GM12878 (cell line): Measurements from ENCODE around the gene MIPOL1. TPM values are rescaled to one million over a fixed set of nuclear protein-coding genes. Genes with fewer than 3 reads are reported as not detected.
"Not testable (repeated sequence)": the region's sequence is repeated elsewhere in the genome, so short reads cannot be mapped to it uniquely, and the experiment has no call there.

Source experiments
- ATAC-seq: fragments of 200-7000 bp; cut with Tn5 transposase; 3 replicates; pipeline ENCODE4 v1.9.1; 2020; ENCODE audit warnings: mild to moderate bottlenecking, moderate library complexity
- BruUV-seq: library from RNA; stranded (reverse); fragments of 400-500 nt; replicated peaks from 2 replicates; lab custom pipeline; 2021; lab: Mats Ljungman, UMichigan
- CTCF ChIA-PET: fragments of 300-600 bp; sonication (Branson Sonifier 250); formaldehyde crosslinking; extraction: SDS; loops from one replicate; lab custom pipeline; 2021; ENCODE audit warnings: inconsistent platforms; lab: Yijun Ruan, JAX
- POLR2A ChIA-PET: fragments of 350-600 bp; formaldehyde crosslinking; extraction: SDS; loops from one replicate; lab custom pipeline; 2021; ENCODE audit warnings: inconsistent platforms; lab: Charles Lee
- RAD21 ChIA-PET: fragments of 300-600 bp; sonication (Branson Sonifier 250); formaldehyde crosslinking; loops from one replicate; lab custom pipeline; 2023; ENCODE audit warnings: antibody characterized with exemption; ENCODE audit not compliant: unreplicated experiment; lab: Charles Lee
- SMC1A ChIA-PET: fragments of 300-600 bp; sonication (Branson Sonifier 250); formaldehyde crosslinking; loops from one replicate; lab custom pipeline; 2023; ENCODE audit not compliant: unreplicated experiment, uncharacterized antibody; lab: Charles Lee
- DNase-seq: peaks from one replicate; pipeline ENCODE4 v3.0.0-alpha.2; 2011; ENCODE audit warnings: low read depth, low spot score
- FAIRE-seq: peaks from 3 replicates; lab custom pipeline; 2011; peaks lifted over from hg19 to GRCh38; lab: Jason Lieb, UNC
- H2AFZ ChIP-seq: 2 replicates; pipeline ENCODE4 v1.6.0; 2011; ENCODE audit warnings: low read depth, low read length, control low read depth; ENCODE audit not compliant: control insufficient read depth
- H3K27ac ChIP-seq: 2 replicates; pipeline ENCODE4 v1.5.1; 2011; ENCODE audit warnings: control low read depth; ENCODE audit not compliant: control insufficient read depth, insufficient read depth
- H3K27me3 ChIP-seq, 2 experiments: replicated peaks in 1 of 2; 2 replicates each; pipeline versions ENCODE4 v1.6.0 to v1.6.1; 2011; ENCODE audit warnings: low read length in 1 of 2; ENCODE audit not compliant: control insufficient read depth in 2 of 2, insufficient read depth in 2 of 2
- H3K36me3 ChIP-seq, 2 experiments: 2 replicates each; pipeline ENCODE4 v1.5.1; 2011; ENCODE audit warnings: low read length in 1 of 2; ENCODE audit not compliant: control insufficient read depth in 2 of 2, insufficient read depth in 2 of 2
- H3K4me1 ChIP-seq: 2 replicates; pipeline ENCODE4 v1.6.1; 2011; ENCODE audit warnings: mild to moderate bottlenecking, low read length, moderate library complexity, mixed read lengths; ENCODE audit not compliant: control insufficient read depth, insufficient read depth
- H3K4me2 ChIP-seq: 2 replicates; pipeline ENCODE4 v1.6.0; 2011; ENCODE audit warnings: control low read depth; ENCODE audit not compliant: control insufficient read depth, insufficient read depth
- H3K4me3 ChIP-seq: fragments of 200-600 bp; sonication (generic); 2 replicates; pipeline ENCODE4 v1.5.1; 2016
- H3K79me2 ChIP-seq: 2 replicates; pipeline ENCODE4 v1.6.0; 2011; ENCODE audit warnings: low read length; ENCODE audit not compliant: control insufficient read depth, insufficient read depth
- H3K9ac ChIP-seq: 2 replicates; pipeline ENCODE4 v1.8.0; 2011; ENCODE audit warnings: low read length, control low read depth, mixed read lengths; ENCODE audit not compliant: control insufficient read depth, insufficient read depth
- H3K9me3 ChIP-seq: replicated peaks from 3 replicates; pipeline ENCODE4 v1.5.1; 2011; ENCODE audit warnings: mild to moderate bottlenecking, low read length; ENCODE audit not compliant: control insufficient read depth, insufficient read depth
- H4K20me1 ChIP-seq: 2 replicates; pipeline ENCODE4 v1.6.0; 2011; ENCODE audit not compliant: control insufficient read depth, insufficient read depth
- BMI1 ChIP-seq: fragments of 450-650 bp; IDR thresholded peaks from 2 replicates; pipeline ENCODE4 v1.6.1; 2016; ENCODE audit warnings: mild to moderate bottlenecking, moderate library complexity, borderline replicate concordance
- JUNB ChIP-seq: IDR thresholded peaks from 2 replicates; pipeline ENCODE4 v1.6.1; 2016; ENCODE audit warnings: antibody characterized with exemption, mild to moderate bottlenecking
- POU2F2 ChIP-seq: IDR thresholded peaks from 3 replicates; pipeline ENCODE4 v1.6.1; 2011; ENCODE audit warnings: low read depth, mild to moderate bottlenecking, low read length, borderline replicate concordance
- RFX5 ChIP-seq: IDR thresholded peaks from 2 replicates; pipeline ENCODE4 v1.6.1; 2011; ENCODE audit warnings: low read depth, low read length, improper control_type of control experiment
- WGBS: methylation state at CpG from one replicate; pipeline ENCODE4 v1.1.6; 2016; ENCODE audit warnings: low lambda C conversion rate; ENCODE audit not compliant: insufficient replicate concordance, insufficient coverage; ENCODE audit errors: missing lambda C conversion rate; 5-methylcytosine and 5-hydroxymethylcytosine counted together
- in situ Hi-C: fragments of 300-500 bp; cut with MboI; formaldehyde crosslinking; loops from 9 replicates; pipeline ENCODE4 v1.14.3; 2018; ENCODE audit warnings: mixed read lengths
- intact Hi-C: fragments of 100-400 bp; cut with micrococcal nuclease; formaldehyde crosslinking; loops from one replicate; pipeline ENCODE4 v1.14.2; 2022; ENCODE audit not compliant: unreplicated experiment
- polyA plus RNA-seq, 11 experiments: library from polyadenylated mRNA; depleted of rRNA in 4 of 11; unstranded in 6 of 11; stranded (reverse) in 5 of 11; fragments of >200 nt; fragmentation: Nextera tagmentation in 4 of 11; fragmentation: Illumina TruSeq in 1 of 11; extraction: Ambion mirVana in 4 of 11; extraction: Trizol in 1 of 11; gene quantifications; 1 replicate in 1 of 11; 2 replicates in 10 of 11; pipeline versions ENCODE4 v1.2.1 to v1.2.3, GENCODE V29; 2011 to 2016; ENCODE audit warnings: inconsistent platforms in 2 of 11, missing spikeins in 2 of 11, low read depth in 1 of 11
- total RNA-seq, 4 experiments: library from RNA; depleted of rRNA in 3 of 4; stranded (reverse); fragments of >200 nt in 3 of 4; fragmentation: Illumina TruSeq in 1 of 4; extraction: Trizol in 1 of 4; gene quantifications; 2 replicates each; pipeline versions ENCODE4 v1.2.1 to v1.2.3, GENCODE V29; 2013 to 2021

The MIPOL1 gene
- total and polyA plus RNA-seq, 10 of the 15 experiments (the other 5 are each of a cell fraction or from before 2014, with no cell fraction given), result 0.06 TPM; not detected in 9

GRCh38 chr14:37157987-37158386, 39.8 kb upstream of the MIPOL1 start:
- ChIA-PET POLR2A (no interaction called here), RAD21 (no interaction called here), SMC1A (no interaction called here), CTCF (interaction anchor here (1.0 kb wide), 1 partner anchor 9 kb away, joined by 3 read pairs; no protein-coding TSS in a partner anchor)
- BruUV-seq, result no TSS peak
- Histone ChIP-seq H3K4me3 (no peak overlapping the region), H3K27me3 (no peaks in the 10 kb centered on the region), H3K36me3 (no peaks in the 10 kb centered on the region), H3K4me1 (no peaks in the 10 kb centered on the region), H2AFZ (no peak overlapping the region), H3K9me3 (no peaks in the 10 kb centered on the region; the same call in 2 of the 3 replicates), H3K9ac (no peak overlapping the region), H3K27ac (no peak overlapping the region), H4K20me1 (no peaks in the 10 kb centered on the region), H3K79me2 (no peaks in the 10 kb centered on the region), H3K4me2 (no peak overlapping the region)
- intact Hi-C loops, result no loop called here
- DNase-seq (no peak), FAIRE-seq (no peak), ATAC-seq (no peak)
- TF ChIP-seq JUNB, result no peak
- no peak for TF ChIP-seq BMI1
- TF ChIP-seq RFX5, result no peak
- TF ChIP-seq POU2F2, result no peak
- in situ Hi-C loops, result loop anchor here (10.0 kb wide), 1 partner anchor 603 kb away; no protein-coding TSS in a partner anchor
- WGBS, result 7% methylated on average over 2 of the region's 2 CpGs

GRCh38 chr14:37162307-37162706, 35.4 kb upstream of the MIPOL1 start:
- DNase-seq, H3K27ac ChIP-seq, H3K36me3 ChIP-seq, in situ Hi-C loops, H3K9me3 ChIP-seq, RAD21 ChIA-PET, BruUV-seq, FAIRE-seq, SMC1A ChIA-PET, H3K9ac ChIP-seq, POLR2A ChIA-PET, H3K4me1 ChIP-seq, H3K79me2 ChIP-seq, H3K4me2 ChIP-seq, ATAC-seq, H4K20me1 ChIP-seq, H3K4me3 ChIP-seq, H3K27me3 ChIP-seq, CTCF ChIA-PET, intact Hi-C loops, H2AFZ ChIP-seq: not testable (repeated sequence)
- no CpG with 5 or more reads among the region's 2 CpGs for WGBS
